AG09319 (cell line): Measurements from ENCODE around the gene TPRG1L.

Experiments used
- DNase-seq: peaks from one replicate; pipeline ENCODE4 v3.0.0-alpha.2; 2010; ENCODE audit warnings: low read depth; ENCODE audit errors: extremely low read depth
- TF ChIP-seq, protein P1 (sequence below): IDR thresholded peaks from 2 replicates; pipeline ENCODE4 v1.5.1; 2011; ENCODE audit warnings: low read depth, mild to moderate bottlenecking, inconsistent platforms, low read length, moderate library complexity

The TPRG1L gene

DNA sequence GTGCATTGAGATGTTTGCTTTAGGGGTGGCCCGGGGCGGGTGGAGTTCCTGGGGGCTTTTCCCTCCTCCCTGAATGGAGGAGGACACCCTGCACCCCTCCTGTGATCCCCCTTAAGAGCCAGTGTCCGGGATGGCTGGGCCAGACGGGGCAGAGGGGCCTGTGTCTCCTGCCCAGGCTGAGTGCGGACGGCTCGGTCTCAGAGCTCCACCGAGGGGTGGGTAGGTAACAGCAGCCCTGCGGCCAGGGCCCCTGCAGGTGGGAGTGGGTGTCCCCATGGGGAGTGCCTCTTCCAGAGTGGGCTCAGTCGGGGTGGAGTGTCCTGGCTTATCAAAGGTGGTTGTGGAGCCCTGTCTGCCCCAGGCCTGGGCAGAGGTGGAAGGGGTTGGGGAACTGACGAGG lies 50.6 kb downstream of the TPRG1L start:
- TF ChIP-seq, protein P1, sequence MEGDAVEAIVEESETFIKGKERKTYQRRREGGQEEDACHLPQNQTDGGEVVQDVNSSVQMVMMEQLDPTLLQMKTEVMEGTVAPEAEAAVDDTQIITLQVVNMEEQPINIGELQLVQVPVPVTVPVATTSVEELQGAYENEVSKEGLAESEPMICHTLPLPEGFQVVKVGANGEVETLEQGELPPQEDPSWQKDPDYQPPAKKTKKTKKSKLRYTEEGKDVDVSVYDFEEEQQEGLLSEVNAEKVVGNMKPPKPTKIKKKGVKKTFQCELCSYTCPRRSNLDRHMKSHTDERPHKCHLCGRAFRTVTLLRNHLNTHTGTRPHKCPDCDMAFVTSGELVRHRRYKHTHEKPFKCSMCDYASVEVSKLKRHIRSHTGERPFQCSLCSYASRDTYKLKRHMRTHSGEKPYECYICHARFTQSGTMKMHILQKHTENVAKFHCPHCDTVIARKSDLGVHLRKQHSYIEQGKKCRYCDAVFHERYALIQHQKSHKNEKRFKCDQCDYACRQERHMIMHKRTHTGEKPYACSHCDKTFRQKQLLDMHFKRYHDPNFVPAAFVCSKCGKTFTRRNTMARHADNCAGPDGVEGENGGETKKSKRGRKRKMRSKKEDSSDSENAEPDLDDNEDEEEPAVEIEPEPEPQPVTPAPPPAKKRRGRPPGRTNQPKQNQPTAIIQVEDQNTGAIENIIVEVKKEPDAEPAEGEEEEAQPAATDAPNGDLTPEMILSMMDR, result no peak
- no peak for DNase-seq

GRCh38 chr1:3676581-3677470 lies 52.0 kb downstream of the TPRG1L start:
- TF ChIP-seq, protein P1, result no peak
- no peak for DNase-seq

DNA sequence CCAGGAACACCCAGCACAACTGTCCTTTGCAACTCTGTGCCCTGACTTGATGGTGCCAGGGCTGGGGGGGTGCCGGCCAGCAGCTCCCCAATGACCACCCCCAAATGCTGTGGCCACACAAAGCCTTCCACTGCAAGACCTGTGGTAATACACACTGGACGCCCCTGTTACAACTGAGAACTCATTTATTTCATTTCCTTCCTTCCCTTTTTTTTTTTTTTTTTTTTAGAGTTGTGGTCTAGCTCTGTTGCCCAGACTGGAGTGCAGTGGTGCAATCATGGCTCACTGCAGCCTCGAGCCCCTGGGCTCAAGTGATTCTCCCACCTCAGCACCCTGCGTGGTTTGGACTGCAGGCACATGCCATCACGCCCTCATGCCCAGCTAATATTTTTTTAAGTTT lies 52.7 kb downstream of the TPRG1L start:
- DNase-seq, result no peak

GRCh38 chr1:3678361-3679097 lies 53.7 kb downstream of the TPRG1L start:
- TF ChIP-seq, protein P1, result no peak

More for the DNA sequence above, 52.7 kb downstream of the TPRG1L start:
- TF ChIP-seq, protein P1, result no peak

GRCh38 chr1:3679098-3679555 lies 54.3 kb downstream of the TPRG1L start:
- TF ChIP-seq, protein P1, result no peak
- DNase-seq, result no peak

More at GRCh38 chr1:3678361-3679097, 53.7 kb downstream of the TPRG1L start:
- no peak for DNase-seq
